HPDE6-E6E7 (cell line): ENCODE measurements around the gene UQCR11.

Source experiments
- DNase-seq: peaks from one replicate; pipeline ENCODE4 v3.0.0; 2011; ENCODE audit warnings: missing footprints; ENCODE audit errors: extremely low spot score

Gene UQCR11

GRCh38 chr19:1616875-1617274, 11.6 kb upstream of the UQCR11 start:
- DNase-seq = no peak

- no peak for DNase-seq
Measured at GRCh38 chr19:1616396-1616795, 11.1 kb upstream of the UQCR11 start.

- no peak for DNase-seq
Measured at GRCh38 chr19:1615156-1615765, 10.0 kb upstream of the UQCR11 start.

GRCh38 chr19:1613808-1614570, 8.7 kb upstream of the UQCR11 start:
- DNase-seq = no peak

GRCh38 chr19:1613146-1613545, 7.9 kb upstream of the UQCR11 start:
- DNase-seq = no peak

GRCh38 chr19:1612114-1613086, 7.1 kb upstream of the UQCR11 start:
- DNase-seq = no peak

GRCh38 chr19:1611353-1611752, 6.1 kb upstream of the UQCR11 start:
- DNase-seq = no peak

- DNase-seq = no peak
Measured at GRCh38 chr19:1610579-1610978, 5.3 kb upstream of the UQCR11 start.

- no peak for DNase-seq
Measured at GRCh38 chr19:1609680-1610474, 4.6 kb upstream of the UQCR11 start.

GRCh38 chr19:1609103-1609396, 3.8 kb upstream of the UQCR11 start:
- no peak for DNase-seq

GRCh38 chr19:1608359-1609102, 3.3 kb upstream of the UQCR11 start:
- DNase-seq = no peak

- DNase-seq = no peak
Measured at GRCh38 chr19:1606138-1606651, 933 bp upstream of the UQCR11 start.

- no peak for DNase-seq
Measured at GRCh38 chr19:1602091-1602707, 3.1 kb downstream of the UQCR11 start.

GRCh38 chr19:1601613-1602064, 3.6 kb downstream of the UQCR11 start:
- DNase-seq = no peak

- no peak for DNase-seq
Measured at GRCh38 chr19:1599460-1599846, 5.8 kb downstream of the UQCR11 start.

- no peak for DNase-seq
Measured at GRCh38 chr19:1598777-1599459, 6.3 kb downstream of the UQCR11 start.

- DNase-seq = no peak
Measured at GRCh38 chr19:1593501-1593772, 11.8 kb downstream of the UQCR11 start.

GRCh38 chr19:1592755-1593500, 12.3 kb downstream of the UQCR11 start, which contains the start of gene MBD3:
Gene MBD3 (minus strand): TSS chr19:1592865. CDS start chr19:1592631, 234 bp downstream.
- DNase-seq = peak; percentile 91
